ENCODE measurements around the gene NDUFS3.

The NDUFS3 gene

GRCh38 chr11:47589977-47590861 is 11.3 kb downstream of the NDUFS3 start:
- Histone ChIP-seq H4K20me1 (peaks cover 0 to 27% (median 0%) of the 10 kb centered on the region in 11 experiments; a peak in 8 of 22 replicates), H3K27ac (no peak overlapping the region), H3K4me2 (peak overlapping the region in 8 of 11 experiments; percentile 9 to 89 (median 86); a peak in 12 of 22 replicates), H3K9me3 (replicated peaks in 1 of 11) (peaks cover 0 to 7% (median 0%) of the 10 kb centered on the region in 11 experiments; a peak in 2 of 22 replicates), H3K36me3 (peaks cover 1 to 27% (median 13%) of the 10 kb centered on the region in 11 experiments; a peak in 20 of 22 replicates), H3K9ac (no peak overlapping the region), H3K4me1 (peaks cover 41 to 54% (median 52%) of the 10 kb centered on the region in 10 experiments), H3K4me3 (no peak overlapping the region), H3K27me3 (peaks cover 34 to 41% (median 38%) of the 10 kb centered on the region in 11 experiments)
- TF ChIP-seq Cebpa-rat (IDR thresholded peaks at IDR 0.05), result no peak

DNA sequence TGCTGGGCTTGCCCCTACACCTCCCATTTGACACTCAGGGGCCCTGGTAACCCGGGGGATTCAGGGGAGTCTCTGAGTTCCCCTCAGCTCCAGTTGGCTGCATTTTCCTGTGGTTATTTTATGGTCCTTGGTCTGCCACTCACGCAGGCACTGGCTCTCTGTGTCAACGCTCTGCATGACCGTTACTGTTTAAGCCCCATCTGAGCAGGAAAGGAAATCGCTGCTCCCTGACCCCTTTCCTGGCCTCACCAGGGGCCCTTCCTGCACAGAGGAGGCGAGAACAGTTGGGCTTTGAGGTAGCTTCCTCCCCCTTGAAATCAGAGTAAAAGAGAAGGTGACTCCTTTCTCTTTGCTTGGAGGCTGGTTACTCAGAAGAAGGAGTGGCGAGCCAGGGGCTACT is 12.9 kb downstream of the NDUFS3 start:
- H3K4me3 ChIP-seq, result peak overlapping the region in 2 of 10 experiments; percentile 6 to 21; a peak in 2 of 20 replicates

DNA sequence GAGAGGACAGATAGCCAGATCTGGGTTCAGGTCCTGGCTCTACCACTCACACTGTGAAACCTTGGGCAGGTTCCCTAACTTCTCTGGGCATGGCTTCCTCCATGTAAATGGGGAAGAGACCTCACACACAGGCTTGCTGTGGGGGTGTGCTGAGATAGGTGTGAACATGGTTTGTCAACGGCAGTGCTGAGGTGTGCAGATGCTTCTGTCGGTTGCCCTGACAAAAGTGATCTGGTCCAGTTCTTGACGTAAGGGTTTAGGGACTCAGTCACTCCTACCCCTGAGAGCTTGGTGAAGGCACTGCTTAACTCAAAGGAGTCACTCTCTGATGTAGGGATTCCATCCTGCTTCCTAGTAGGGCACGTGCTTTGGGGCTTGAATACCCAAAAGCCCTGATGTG is 13.4 kb downstream of the NDUFS3 start:
- H3K36me3 ChIP-seq, result peaks cover 0 to 10% (median 0%) of the 10 kb centered on the region in 11 experiments; a peak in 3 of 22 replicates
- H3K9me3 ChIP-seq (replicated peaks in 1 of 11), result peaks cover 0 to 7% (median 0%) of the 10 kb centered on the region in 11 experiments; a peak in 2 of 22 replicates
- H3K27ac ChIP-seq, result no peak overlapping the region
- H3K4me2 ChIP-seq, result peak overlapping the region; percentile 36 to 89 (median 78)
- peaks cover 43 to 51% (median 48%) of the 10 kb centered on the region in 11 experiments for H3K27me3 ChIP-seq
- H3K4me3 ChIP-seq, result peak overlapping the region in 2 of 10 experiments; percentile 6 to 21; a peak in 1 of 20 replicates
- H3K9ac ChIP-seq, result peak overlapping the region in 2 of 11 experiments; percentile 22 to 52; a peak in 1 of 22 replicates
- TF ChIP-seq Cebpa-rat (IDR thresholded peaks at IDR 0.05), result no peak
- H4K20me1 ChIP-seq, result peaks cover 0 to 22% (median 0%) of the 10 kb centered on the region in 11 experiments; a peak in 7 of 22 replicates
- peaks cover 37 to 54% (median 49%) of the 10 kb centered on the region in 10 experiments for H3K4me1 ChIP-seq

More for the DNA sequence above, 12.9 kb downstream of the NDUFS3 start:
- peak overlapping the region in 1 of 11 experiments; percentile 13; a peak in 1 of 22 replicates for H3K27ac ChIP-seq
- TF ChIP-seq Cebpa-rat (IDR thresholded peaks at IDR 0.05), result no peak
- peak overlapping the region in 9 of 11 experiments; percentile 0 to 52 (median 27); a peak in 10 of 22 replicates for H3K9ac ChIP-seq
- peaks cover 0 to 24% (median 0%) of the 10 kb centered on the region in 11 experiments; a peak in 7 of 22 replicates for H4K20me1 ChIP-seq
- peaks cover 0 to 12% (median 0%) of the 10 kb centered on the region in 11 experiments; a peak in 4 of 22 replicates for H3K36me3 ChIP-seq
- H3K27me3 ChIP-seq, result peaks cover 43 to 51% (median 48%) of the 10 kb centered on the region in 11 experiments
- H3K9me3 ChIP-seq (replicated peaks in 1 of 11), result peaks cover 0 to 7% (median 0%) of the 10 kb centered on the region in 11 experiments; a peak in 2 of 22 replicates
- H3K4me1 ChIP-seq, result peaks cover 41 to 54% (median 51%) of the 10 kb centered on the region in 10 experiments
- H3K4me2 ChIP-seq, result peak overlapping the region; percentile 36 to 89 (median 78)

DNA sequence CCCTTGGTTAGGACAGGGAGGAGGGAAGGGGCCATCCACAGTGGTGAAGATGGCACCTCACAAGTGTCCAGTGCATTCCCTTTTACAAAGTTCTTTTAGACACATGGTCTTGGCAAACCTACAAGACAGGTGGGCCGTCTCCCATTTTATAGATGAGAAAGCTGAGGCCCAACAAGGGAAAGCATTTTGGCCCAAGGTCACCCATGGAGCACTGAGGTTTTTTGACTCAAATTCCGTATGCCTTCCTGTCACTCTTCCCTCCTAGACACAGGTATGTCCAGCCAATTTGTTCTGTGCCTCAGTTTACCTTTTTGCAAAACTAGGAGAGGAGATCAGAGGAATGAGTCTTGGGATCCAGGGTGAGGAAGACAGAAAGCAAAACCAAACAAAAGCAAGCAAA is 14.1 kb downstream of the NDUFS3 start:
- peak overlapping the region in 9 of 11 experiments; percentile 60 to 89 (median 86); a peak in 15 of 22 replicates for H3K4me2 ChIP-seq
- no peak overlapping the region for H3K9ac ChIP-seq

DNA sequence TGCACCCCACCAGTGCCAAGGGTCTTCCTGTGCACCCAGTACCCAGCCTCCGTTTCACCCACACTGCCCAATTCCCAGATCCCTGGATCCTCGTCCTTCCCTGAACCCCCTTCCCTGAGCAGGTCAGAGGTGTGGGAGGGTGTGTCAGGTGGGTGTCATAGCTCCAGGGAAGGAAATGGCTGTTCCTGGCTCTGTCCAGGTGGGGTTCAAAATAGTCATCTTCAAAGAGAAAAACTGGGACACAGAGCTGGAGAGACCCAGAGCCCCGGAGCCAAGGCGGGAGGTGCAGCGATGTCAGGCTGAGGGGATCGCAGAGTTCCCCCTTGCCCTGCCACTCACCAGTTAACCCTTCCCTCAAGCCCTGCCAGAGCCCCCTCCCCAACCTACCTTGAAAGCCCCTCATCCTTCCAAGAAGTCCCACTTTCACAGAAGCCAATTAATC is 14.6 kb downstream of the NDUFS3 start:
- Histone ChIP-seq H3K9ac (peak overlapping the region in 2 of 11 experiments; percentile 30 to 34; a peak in 3 of 22 replicates), H3K4me2 (peak overlapping the region; percentile 55 to 89 (median 73)), H3K4me1 (peaks cover 24 to 42% (median 38%) of the 10 kb centered on the region in 10 experiments), H4K20me1 (peaks cover 0 to 22% (median 0%) of the 10 kb centered on the region in 11 experiments; a peak in 7 of 22 replicates), H3K36me3 (peaks cover 0 to 10% (median 0%) of the 10 kb centered on the region in 11 experiments; a peak in 3 of 22 replicates), H3K27ac (no peak overlapping the region), H3K9me3 (replicated peaks in 1 of 11) (peaks cover 0 to 7% (median 0%) of the 10 kb centered on the region in 11 experiments; a peak in 2 of 22 replicates), H3K4me3 (peak overlapping the region; percentile 6 to 38 (median 20); a peak in 8 of 20 replicates), H3K27me3 (peaks cover 43 to 51% (median 48%) of the 10 kb centered on the region in 11 experiments)
- no peak for TF ChIP-seq Cebpa-rat (IDR thresholded peaks at IDR 0.05)

More for the DNA sequence above, 14.1 kb downstream of the NDUFS3 start:
- Histone ChIP-seq H3K27me3 (peaks cover 43 to 51% (median 48%) of the 10 kb centered on the region in 11 experiments), H3K36me3 (peaks cover 0 to 10% (median 0%) of the 10 kb centered on the region in 11 experiments; a peak in 3 of 22 replicates), H3K4me3 (no peak overlapping the region; a peak in 1 of 20 replicates), H3K9me3 (replicated peaks in 1 of 11) (peaks cover 0 to 7% (median 0%) of the 10 kb centered on the region in 11 experiments; a peak in 2 of 22 replicates), H4K20me1 (peaks cover 0 to 22% (median 0%) of the 10 kb centered on the region in 11 experiments; a peak in 7 of 22 replicates), H3K27ac (no peak overlapping the region), H3K4me1 (peaks cover 30 to 47% (median 42%) of the 10 kb centered on the region in 10 experiments)
- TF ChIP-seq Cebpa-rat (IDR thresholded peaks at IDR 0.05), result no peak

DNA sequence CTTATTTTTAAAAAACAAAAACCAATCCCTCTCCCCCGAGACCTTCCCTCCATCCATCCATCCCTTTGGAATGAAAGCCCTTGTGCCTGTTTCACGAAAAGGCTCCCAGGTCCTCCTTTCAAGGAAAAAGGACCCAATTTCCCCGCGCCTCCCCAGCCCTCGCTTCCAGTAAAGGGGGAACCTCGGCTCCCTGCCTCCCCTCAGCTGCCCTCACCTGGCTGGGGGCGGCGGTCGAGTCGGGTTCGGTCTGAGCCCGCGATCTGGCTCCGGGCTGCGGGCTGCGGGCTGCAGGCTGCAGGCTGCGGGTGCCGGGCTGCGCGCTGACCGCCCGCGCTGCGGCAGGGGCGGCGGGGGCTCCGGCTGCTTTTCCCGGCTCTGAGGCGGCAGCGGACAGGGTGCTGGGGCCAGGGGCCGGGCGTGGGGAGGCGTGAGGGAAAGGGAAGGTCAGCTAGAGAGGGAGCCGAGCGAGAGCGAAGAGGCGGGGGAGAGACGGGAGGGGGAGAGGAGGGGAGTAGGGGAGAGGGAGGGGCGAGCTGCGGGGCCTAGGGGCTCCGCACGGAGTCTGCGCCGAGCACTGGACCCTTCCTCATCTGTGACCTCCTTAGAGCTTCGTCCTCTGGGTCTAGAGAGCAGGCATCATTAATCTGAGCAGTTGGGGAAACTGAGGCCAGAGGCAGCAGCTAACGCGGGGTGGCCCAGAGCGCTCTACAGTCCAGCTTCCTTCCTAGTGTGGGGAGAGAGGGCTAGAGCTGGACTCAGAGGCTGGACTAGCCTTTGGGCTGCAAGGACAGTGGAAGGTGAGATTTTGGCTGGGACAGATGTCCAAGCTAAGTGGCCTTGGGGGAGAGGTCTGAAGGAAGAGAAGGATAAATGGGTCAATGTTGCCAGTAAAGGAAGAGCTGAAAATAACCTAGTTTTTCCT is 15.3 kb downstream of the NDUFS3 start, which contains the start of gene C1QTNF4:
C1QTNF4 (minus strand) TSS at position 478 of the 922 bp plus-strand sequence. CDS start 3,601 bp downstream, outside the sequence.
- peaks cover 23 to 41% (median 38%) of the 10 kb centered on the region in 10 experiments for H3K4me1 ChIP-seq
- peaks cover 0 to 22% (median 0%) of the 10 kb centered on the region in 11 experiments; a peak in 7 of 22 replicates for H4K20me1 ChIP-seq
- H3K27me3 ChIP-seq, result peaks cover 43 to 51% (median 48%) of the 10 kb centered on the region in 11 experiments
- peaks cover 0 to 7% (median 0%) of the 10 kb centered on the region in 11 experiments; a peak in 2 of 22 replicates for H3K9me3 ChIP-seq (replicated peaks in 1 of 11)
- no peak for TF ChIP-seq Cebpa-rat (IDR thresholded peaks at IDR 0.05)
- peaks cover 0 to 9% (median 0%) of the 10 kb centered on the region in 11 experiments; a peak in 3 of 22 replicates for H3K36me3 ChIP-seq
- peak within 1 kb of the TSS; percentile 55 to 89 (median 73) for H3K4me2 ChIP-seq
- H3K4me3 ChIP-seq, result peak within 1 kb of the TSS; percentile 15 to 51 (median 24); a peak in 13 of 20 replicates
- peak within 1 kb of the TSS in 3 of 11 experiments; percentile 30 to 54 (median 34); a peak in 4 of 22 replicates for H3K9ac ChIP-seq
- no peak within 1 kb of the TSS for H3K27ac ChIP-seq

GRCh38 chr11:47595029-47595428 is 16.2 kb downstream of the NDUFS3 start:
- Histone ChIP-seq H4K20me1 (peaks cover 0 to 22% (median 0%) of the 10 kb centered on the region in 11 experiments; a peak in 7 of 22 replicates), H3K27ac (no peak overlapping the region), H3K4me3 (no peak overlapping the region), H3K4me2 (no peak overlapping the region), H3K9me3 (replicated peaks in 1 of 11) (0 out of 22 replicates have a peak, but pooled peaks cover 0 to under 1% (median 0%) of the 10 kb centered on the region in 11 experiments), H3K4me1 (peaks cover 23 to 41% (median 38%) of the 10 kb centered on the region in 10 experiments), H3K27me3 (peaks cover 43 to 51% (median 48%) of the 10 kb centered on the region in 11 experiments), H3K36me3 (peaks cover 0 to under 1% (median 0%) of the 10 kb centered on the region in 11 experiments; a peak in 1 of 22 replicates), H3K9ac (no peak overlapping the region)
- TF ChIP-seq Cebpa-rat (IDR thresholded peaks at IDR 0.05), result no peak
